HepG2 (cell line): ENCODE data around the gene TEAD1. TPM values are rescaled to one million over a fixed set of nuclear protein-coding genes. Genes with fewer than 3 reads are reported as not detected.

ENCODE experiments used
- CEBPB ChIP-seq: IDR thresholded peaks from 2 replicates; pipeline ENCODE4 v1.6.1; 2011; ENCODE audit warnings: low read depth, low read length, improper control_type of control experiment, borderline replicate concordance
- MXD4 ChIP-seq: IDR thresholded peaks from 2 replicates; pipeline ENCODE4 v1.6.1; 2016; ENCODE audit warnings: mild to moderate bottlenecking, missing biosample characterization, missing genetic modification reagents
- RBM22 ChIP-seq: fragments of 200-400 bp; formaldehyde crosslinking; optimal IDR thresholded peaks from 2 replicates; pipeline ENCODE3; 2017; ENCODE audit warnings: mild to moderate bottlenecking, low read length, moderate library complexity
- SMAD3 ChIP-seq: sonication (generic); formaldehyde crosslinking; IDR thresholded peaks from 2 replicates; pipeline ENCODE4 v1.4.0; 2020; ENCODE audit warnings: missing genetic modification reagents
- SOX5 ChIP-seq: IDR thresholded peaks from 2 replicates; pipeline ENCODE4 v1.6.1; 2016; ENCODE audit warnings: borderline replicate concordance
- TAF15 ChIP-seq: fragments of 200-400 bp; formaldehyde crosslinking; IDR thresholded peaks from one replicate; pipeline ENCODE4 v1.6.1; 2018; ENCODE audit warnings: mild to moderate bottlenecking, low read depth, low read length; ENCODE audit not compliant: poor library complexity, severe bottlenecking
- ZNF546 ChIP-seq: sonication (generic); formaldehyde crosslinking; conservative IDR thresholded peaks from 2 replicates; pipeline ENCODE4 v1.8.1; 2023; ENCODE audit warnings: mild to moderate bottlenecking, missing genetic modification reagents
- ZNF615 ChIP-seq: sonication (generic); formaldehyde crosslinking; IDR thresholded peaks from 2 replicates; pipeline ENCODE4 v1.5.0; 2020; ENCODE audit warnings: mild to moderate bottlenecking, missing genetic modification reagents, borderline replicate concordance
- ZNF776 ChIP-seq: sonication (generic); formaldehyde crosslinking; IDR thresholded peaks from 2 replicates; pipeline ENCODE4 v1.4.0; 2020; ENCODE audit warnings: mild to moderate bottlenecking, missing genetic modification reagents
- ZSCAN29 ChIP-seq: sonication (generic); formaldehyde crosslinking; conservative IDR thresholded peaks from 2 replicates; pipeline ENCODE4 v1.4.0; 2020; ENCODE audit warnings: mild to moderate bottlenecking, missing genetic modification reagents
- polyA plus RNA-seq, 8 experiments: library from polyadenylated mRNA; depleted of rRNA in 3 of 8; stranded (reverse) in 7 of 8; unstranded in 1 of 8; fragments of >200 nt; fragmentation: Illumina TruSeq in 4 of 8; extraction: Trizol in 4 of 8; gene quantifications; 2 replicates each; pipeline versions ENCODE4 v1.2.1 to v1.2.3, GENCODE V29; 2011 to 2016; ENCODE audit warnings: low read depth in 4 of 8, missing spikeins in 1 of 8, mixed read lengths in 1 of 8; ENCODE audit not compliant: insufficient read depth in 1 of 8
- total RNA-seq, 5 experiments: library from RNA; depleted of rRNA; stranded (reverse); fragments of >200 nt; fragmentation: Illumina TruSeq; extraction: Trizol; gene quantifications; 2 replicates each; pipeline ENCODE4 v1.2.3, GENCODE V29; 2016; ENCODE audit warnings: low read depth in 1 of 5
- TF ChIP-seq, protein P1 (sequence below): sonication (generic); formaldehyde crosslinking; IDR thresholded peaks from 2 replicates; pipeline ENCODE4 v1.4.0; 2020; ENCODE audit warnings: missing genetic modification reagents
- TF ChIP-seq, protein P2 (sequence below): sonication (generic); formaldehyde crosslinking; IDR thresholded peaks from 2 replicates; pipeline ENCODE4 v1.5.0; 2020; ENCODE audit warnings: mild to moderate bottlenecking, missing genetic modification reagents
- TF ChIP-seq, protein P3 (sequence below): sonication (generic); formaldehyde crosslinking; IDR thresholded peaks from 2 replicates; pipeline ENCODE4 v1.4.0; 2020; ENCODE audit warnings: missing genetic modification reagents, borderline replicate concordance
- TF ChIP-seq, protein P4 (sequence below), 2 experiments: sonication (generic) in 1 of 2; formaldehyde crosslinking in 1 of 2; IDR thresholded peaks; 2 replicates each; pipeline versions ENCODE4 v1.4.0 to v1.6.1; 2016 to 2020; ENCODE audit warnings: borderline replicate concordance in 1 of 2, low read depth in 1 of 2, mild to moderate bottlenecking in 1 of 2, missing genetic modification reagents in 1 of 2

Gene TEAD1
- total and polyA plus RNA-seq, 2 of the 13 experiments (the other 11 are each of a cell fraction or from before 2014, with no cell fraction given): 20.1 to 30.5 TPM

DNA sequence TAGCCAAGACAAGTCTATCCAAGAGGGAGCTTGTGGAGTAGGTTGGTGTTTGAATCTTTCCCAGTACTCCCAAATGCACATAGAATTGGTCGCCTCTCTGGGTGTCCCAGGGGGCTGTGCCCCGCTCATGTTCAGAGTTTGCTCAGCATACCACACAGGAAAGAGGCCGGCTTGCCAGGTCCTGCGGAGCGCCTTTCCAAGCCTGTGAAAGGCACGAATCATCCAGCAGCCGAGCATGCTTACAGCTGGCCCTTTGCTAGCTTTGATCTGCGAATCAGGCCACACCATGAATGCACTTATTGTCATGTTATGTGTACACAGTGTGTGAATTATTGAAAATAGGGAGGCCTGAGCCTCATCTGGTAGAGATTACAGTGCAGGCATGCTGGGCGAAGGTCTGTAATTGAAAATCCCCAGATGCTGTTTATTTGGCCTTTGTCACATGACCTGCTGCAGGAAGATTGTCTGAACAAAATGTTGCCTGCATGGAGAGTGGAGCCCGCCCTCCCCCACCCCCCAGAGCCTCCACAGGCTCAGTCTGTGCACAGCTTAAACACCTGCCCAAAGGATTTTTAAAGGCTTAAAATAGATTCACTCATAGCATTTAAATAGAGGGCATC, 171.6 kb downstream of the TEAD1 start (continued):
- TF ChIP-seq, protein P1, sequence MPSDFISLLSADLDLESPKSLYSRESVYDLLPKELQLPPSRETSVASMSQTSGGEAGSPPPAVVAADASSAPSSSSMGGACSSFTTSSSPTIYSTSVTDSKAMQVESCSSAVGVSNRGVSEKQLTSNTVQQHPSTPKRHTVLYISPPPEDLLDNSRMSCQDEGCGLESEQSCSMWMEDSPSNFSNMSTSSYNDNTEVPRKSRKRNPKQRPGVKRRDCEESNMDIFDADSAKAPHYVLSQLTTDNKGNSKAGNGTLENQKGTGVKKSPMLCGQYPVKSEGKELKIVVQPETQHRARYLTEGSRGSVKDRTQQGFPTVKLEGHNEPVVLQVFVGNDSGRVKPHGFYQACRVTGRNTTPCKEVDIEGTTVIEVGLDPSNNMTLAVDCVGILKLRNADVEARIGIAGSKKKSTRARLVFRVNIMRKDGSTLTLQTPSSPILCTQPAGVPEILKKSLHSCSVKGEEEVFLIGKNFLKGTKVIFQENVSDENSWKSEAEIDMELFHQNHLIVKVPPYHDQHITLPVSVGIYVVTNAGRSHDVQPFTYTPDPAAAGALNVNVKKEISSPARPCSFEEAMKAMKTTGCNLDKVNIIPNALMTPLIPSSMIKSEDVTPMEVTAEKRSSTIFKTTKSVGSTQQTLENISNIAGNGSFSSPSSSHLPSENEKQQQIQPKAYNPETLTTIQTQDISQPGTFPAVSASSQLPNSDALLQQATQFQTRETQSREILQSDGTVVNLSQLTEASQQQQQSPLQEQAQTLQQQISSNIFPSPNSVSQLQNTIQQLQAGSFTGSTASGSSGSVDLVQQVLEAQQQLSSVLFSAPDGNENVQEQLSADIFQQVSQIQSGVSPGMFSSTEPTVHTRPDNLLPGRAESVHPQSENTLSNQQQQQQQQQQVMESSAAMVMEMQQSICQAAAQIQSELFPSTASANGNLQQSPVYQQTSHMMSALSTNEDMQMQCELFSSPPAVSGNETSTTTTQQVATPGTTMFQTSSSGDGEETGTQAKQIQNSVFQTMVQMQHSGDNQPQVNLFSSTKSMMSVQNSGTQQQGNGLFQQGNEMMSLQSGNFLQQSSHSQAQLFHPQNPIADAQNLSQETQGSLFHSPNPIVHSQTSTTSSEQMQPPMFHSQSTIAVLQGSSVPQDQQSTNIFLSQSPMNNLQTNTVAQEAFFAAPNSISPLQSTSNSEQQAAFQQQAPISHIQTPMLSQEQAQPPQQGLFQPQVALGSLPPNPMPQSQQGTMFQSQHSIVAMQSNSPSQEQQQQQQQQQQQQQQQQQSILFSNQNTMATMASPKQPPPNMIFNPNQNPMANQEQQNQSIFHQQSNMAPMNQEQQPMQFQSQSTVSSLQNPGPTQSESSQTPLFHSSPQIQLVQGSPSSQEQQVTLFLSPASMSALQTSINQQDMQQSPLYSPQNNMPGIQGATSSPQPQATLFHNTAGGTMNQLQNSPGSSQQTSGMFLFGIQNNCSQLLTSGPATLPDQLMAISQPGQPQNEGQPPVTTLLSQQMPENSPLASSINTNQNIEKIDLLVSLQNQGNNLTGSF (CRISPR knock-in tag): no peak
- TF ChIP-seq, protein P2, sequence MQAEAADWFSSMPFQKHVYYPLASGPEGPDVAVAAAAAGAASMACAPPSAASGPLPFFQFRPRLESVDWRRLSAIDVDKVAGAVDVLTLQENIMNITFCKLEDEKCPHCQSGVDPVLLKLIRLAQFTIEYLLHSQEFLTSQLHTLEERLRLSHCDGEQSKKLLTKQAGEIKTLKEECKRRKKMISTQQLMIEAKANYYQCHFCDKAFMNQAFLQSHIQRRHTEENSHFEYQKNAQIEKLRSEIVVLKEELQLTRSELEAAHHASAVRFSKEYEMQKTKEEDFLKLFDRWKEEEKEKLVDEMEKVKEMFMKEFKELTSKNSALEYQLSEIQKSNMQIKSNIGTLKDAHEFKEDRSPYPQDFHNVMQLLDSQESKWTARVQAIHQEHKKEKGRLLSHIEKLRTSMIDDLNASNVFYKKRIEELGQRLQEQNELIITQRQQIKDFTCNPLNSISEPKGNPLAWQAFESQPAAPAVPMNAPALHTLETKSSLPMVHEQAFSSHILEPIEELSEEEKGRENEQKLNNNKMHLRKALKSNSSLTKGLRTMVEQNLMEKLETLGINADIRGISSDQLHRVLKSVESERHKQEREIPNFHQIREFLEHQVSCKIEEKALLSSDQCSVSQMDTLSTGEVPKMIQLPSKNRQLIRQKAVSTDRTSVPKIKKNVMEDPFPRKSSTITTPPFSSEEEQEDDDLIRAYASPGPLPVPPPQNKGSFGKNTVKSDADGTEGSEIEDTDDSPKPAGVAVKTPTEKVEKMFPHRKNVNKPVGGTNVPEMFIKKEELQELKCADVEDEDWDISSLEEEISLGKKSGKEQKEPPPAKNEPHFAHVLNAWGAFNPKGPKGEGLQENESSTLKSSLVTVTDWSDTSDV (CRISPR knock-in tag): no peak
- TF ChIP-seq ZNF615 (CRISPR knock-in tag): peak; percentile 87; the same call in 1 of the 2 replicates
- TF ChIP-seq ZSCAN29 (CRISPR knock-in tag): no peak
- 0 out of 2 replicates have a peak, but pooled peaks have one; percentile 78 for TF ChIP-seq SMAD3 (CRISPR knock-in tag)
- TF ChIP-seq, protein P3, sequence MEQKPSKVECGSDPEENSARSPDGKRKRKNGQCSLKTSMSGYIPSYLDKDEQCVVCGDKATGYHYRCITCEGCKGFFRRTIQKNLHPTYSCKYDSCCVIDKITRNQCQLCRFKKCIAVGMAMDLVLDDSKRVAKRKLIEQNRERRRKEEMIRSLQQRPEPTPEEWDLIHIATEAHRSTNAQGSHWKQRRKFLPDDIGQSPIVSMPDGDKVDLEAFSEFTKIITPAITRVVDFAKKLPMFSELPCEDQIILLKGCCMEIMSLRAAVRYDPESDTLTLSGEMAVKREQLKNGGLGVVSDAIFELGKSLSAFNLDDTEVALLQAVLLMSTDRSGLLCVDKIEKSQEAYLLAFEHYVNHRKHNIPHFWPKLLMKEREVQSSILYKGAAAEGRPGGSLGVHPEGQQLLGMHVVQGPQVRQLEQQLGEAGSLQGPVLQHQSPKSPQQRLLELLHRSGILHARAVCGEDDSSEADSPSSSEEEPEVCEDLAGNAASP (CRISPR knock-in tag): peak; percentile 81; the same call in 1 of the 2 replicates
- TF ChIP-seq TAF15: no peak
- TF ChIP-seq, protein P4, sequence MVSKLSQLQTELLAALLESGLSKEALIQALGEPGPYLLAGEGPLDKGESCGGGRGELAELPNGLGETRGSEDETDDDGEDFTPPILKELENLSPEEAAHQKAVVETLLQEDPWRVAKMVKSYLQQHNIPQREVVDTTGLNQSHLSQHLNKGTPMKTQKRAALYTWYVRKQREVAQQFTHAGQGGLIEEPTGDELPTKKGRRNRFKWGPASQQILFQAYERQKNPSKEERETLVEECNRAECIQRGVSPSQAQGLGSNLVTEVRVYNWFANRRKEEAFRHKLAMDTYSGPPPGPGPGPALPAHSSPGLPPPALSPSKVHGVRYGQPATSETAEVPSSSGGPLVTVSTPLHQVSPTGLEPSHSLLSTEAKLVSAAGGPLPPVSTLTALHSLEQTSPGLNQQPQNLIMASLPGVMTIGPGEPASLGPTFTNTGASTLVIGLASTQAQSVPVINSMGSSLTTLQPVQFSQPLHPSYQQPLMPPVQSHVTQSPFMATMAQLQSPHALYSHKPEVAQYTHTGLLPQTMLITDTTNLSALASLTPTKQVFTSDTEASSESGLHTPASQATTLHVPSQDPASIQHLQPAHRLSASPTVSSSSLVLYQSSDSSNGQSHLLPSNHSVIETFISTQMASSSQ (IDR thresholded peaks at IDR 0.05; ENCODE audit: low read depth): peak; percentile 60
- TF ChIP-seq, protein P4 (CRISPR knock-in tag; IDR thresholded peaks at IDR 0.05; ENCODE audit: borderline replicate concordance): peak; percentile 88; the same call in 1 of the 2 replicates
- no peak for TF ChIP-seq ZNF546 (CRISPR knock-in tag)
- no peak for TF ChIP-seq ZNF776 (CRISPR knock-in tag)
- no peak for TF ChIP-seq CEBPB
- peak; percentile 97 for TF ChIP-seq SOX5 (CRISPR knock-in tag)
- no peak for TF ChIP-seq RBM22
- peak; percentile 79; the same call in 1 of the 2 replicates for TF ChIP-seq MXD4 (CRISPR knock-in tag)
